AG04450 (cell line): Measurements from ENCODE around the gene MSI2. TPM values are rescaled to one million over a fixed set of nuclear protein-coding genes. Genes with fewer than 3 reads are reported as not detected.

Experiments used
- CTCF ChIA-PET: fragments of 300-600, 350-600 bp; formaldehyde crosslinking; extraction: SDS; loops from one replicate; lab custom pipeline; 2022; ENCODE audit warnings: antibody characterized with exemption, inconsistent platforms; lab: Charles Lee
- POLR2A ChIA-PET: fragments of 350-600 bp; formaldehyde crosslinking; extraction: SDS; loops from one replicate; lab custom pipeline; 2021; ENCODE audit warnings: antibody characterized with exemption, inconsistent platforms; lab: Yijun Ruan, JAX
- DNase-seq: peaks from one replicate; pipeline ENCODE4 v3.0.0-alpha.2; 2011; ENCODE audit warnings: low read depth, low spot score
- H3K27ac ChIP-seq: one replicate; pipeline ENCODE4 v1.5.1; 2012; ENCODE audit warnings: low read depth, low read length, control low read depth
- H3K27me3 ChIP-seq: one replicate; pipeline ENCODE4 v1.6.0; 2012; ENCODE audit warnings: low read length; ENCODE audit not compliant: control insufficient read depth, insufficient read depth
- H3K4me3 ChIP-seq: 2 replicates; pipeline ENCODE4 v1.5.1; 2011; ENCODE audit warnings: mild to moderate bottlenecking, low read depth, low read length, control low read depth
- H3K9me3 ChIP-seq: 2 replicates; pipeline ENCODE4 v1.5.1; 2012; ENCODE audit warnings: low read length; ENCODE audit not compliant: control insufficient read depth, insufficient read depth
- polyA plus RNA-seq: library from polyadenylated mRNA; depleted of rRNA; stranded (reverse); fragments of >200 nt; gene quantifications from 2 replicates; pipeline ENCODE4 v1.2.3, GENCODE V29; 2011
- TF ChIP-seq, protein P1 (sequence below): IDR thresholded peaks from 2 replicates; pipeline ENCODE4 v1.5.1; 2011; ENCODE audit warnings: low read depth, low read length, control low read depth, inconsistent platforms

Gene MSI2
- polyA plus RNA-seq, 1 experiment = 26.2 TPM

- TF ChIP-seq, protein P1, sequence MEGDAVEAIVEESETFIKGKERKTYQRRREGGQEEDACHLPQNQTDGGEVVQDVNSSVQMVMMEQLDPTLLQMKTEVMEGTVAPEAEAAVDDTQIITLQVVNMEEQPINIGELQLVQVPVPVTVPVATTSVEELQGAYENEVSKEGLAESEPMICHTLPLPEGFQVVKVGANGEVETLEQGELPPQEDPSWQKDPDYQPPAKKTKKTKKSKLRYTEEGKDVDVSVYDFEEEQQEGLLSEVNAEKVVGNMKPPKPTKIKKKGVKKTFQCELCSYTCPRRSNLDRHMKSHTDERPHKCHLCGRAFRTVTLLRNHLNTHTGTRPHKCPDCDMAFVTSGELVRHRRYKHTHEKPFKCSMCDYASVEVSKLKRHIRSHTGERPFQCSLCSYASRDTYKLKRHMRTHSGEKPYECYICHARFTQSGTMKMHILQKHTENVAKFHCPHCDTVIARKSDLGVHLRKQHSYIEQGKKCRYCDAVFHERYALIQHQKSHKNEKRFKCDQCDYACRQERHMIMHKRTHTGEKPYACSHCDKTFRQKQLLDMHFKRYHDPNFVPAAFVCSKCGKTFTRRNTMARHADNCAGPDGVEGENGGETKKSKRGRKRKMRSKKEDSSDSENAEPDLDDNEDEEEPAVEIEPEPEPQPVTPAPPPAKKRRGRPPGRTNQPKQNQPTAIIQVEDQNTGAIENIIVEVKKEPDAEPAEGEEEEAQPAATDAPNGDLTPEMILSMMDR = no peak
Measured at GRCh38 chr17:57601143-57601735, 344.9 kb downstream of the MSI2 start.

DNA sequence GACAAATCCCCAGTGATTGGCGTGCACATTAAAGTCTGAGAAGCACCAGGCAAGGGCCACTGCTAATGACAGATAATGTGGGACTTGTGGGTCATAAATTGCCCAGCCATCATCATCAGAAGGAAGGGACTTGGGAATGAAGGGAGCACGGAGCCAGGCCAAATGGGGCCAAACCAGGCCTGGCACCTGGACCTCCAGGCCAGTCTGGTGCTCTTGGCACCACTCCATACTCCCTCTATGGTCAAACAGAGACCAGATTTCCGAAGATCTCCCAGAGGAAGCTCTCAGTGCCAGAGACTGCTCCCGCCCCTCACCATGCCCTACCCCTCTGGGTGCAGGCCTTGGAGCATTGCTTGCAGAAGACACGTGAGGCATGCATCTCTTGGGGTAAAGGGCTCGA, 346.6 kb downstream of the MSI2 start:
- Histone ChIP-seq H3K27ac (no peak overlapping the region), H3K9me3 (no peaks in the 10 kb centered on the region), H3K27me3 (no peaks in the 10 kb centered on the region), H3K4me3 (no peak overlapping the region)
- CTCF ChIA-PET = interaction anchor here (1.1 to 6.5 kb wide), 3 partner anchors 68 to 359 kb away, joined by 3 to 116 read pairs (median 3); no protein-coding TSS in a partner anchor
- no peak for DNase-seq
- TF ChIP-seq, protein P1 = no peak
- POLR2A ChIA-PET = no interaction called here

More at GRCh38 chr17:57601143-57601735, 344.9 kb downstream of the MSI2 start:
- no peak for DNase-seq
- ChIA-PET CTCF (interaction anchor here (5.2 to 6.5 kb wide), 2 partner anchors 70 to 358 kb away, joined by 70 to 116 read pairs; no protein-coding TSS in a partner anchor), POLR2A (interaction anchor here (0.6 kb wide), 1 partner anchor 77 kb away, joined by 6 read pairs; no protein-coding TSS in a partner anchor)
- Histone ChIP-seq H3K27me3 (no peaks in the 10 kb centered on the region), H3K4me3 (no peak overlapping the region), H3K9me3 (no peaks in the 10 kb centered on the region; the same call in 1 of the 2 replicates), H3K27ac (no peak overlapping the region)

- no peaks in the 10 kb centered on the region for H3K27me3 ChIP-seq
- CTCF ChIA-PET = interaction anchor here (0.7 to 5.2 kb wide), 2 partner anchors 68 to 484 kb away, joined by 3 to 26 read pairs; no protein-coding TSS in a partner anchor
- no peak overlapping the region for H3K4me3 ChIP-seq
- H3K9me3 ChIP-seq = no peaks in the 10 kb centered on the region
- no peak overlapping the region for H3K27ac ChIP-seq
- TF ChIP-seq, protein P1 = no peak
- DNase-seq = no peak
- POLR2A ChIA-PET = no interaction called here
Measured at GRCh38 chr17:57603546-57603945, 347.2 kb downstream of the MSI2 start.

DNA sequence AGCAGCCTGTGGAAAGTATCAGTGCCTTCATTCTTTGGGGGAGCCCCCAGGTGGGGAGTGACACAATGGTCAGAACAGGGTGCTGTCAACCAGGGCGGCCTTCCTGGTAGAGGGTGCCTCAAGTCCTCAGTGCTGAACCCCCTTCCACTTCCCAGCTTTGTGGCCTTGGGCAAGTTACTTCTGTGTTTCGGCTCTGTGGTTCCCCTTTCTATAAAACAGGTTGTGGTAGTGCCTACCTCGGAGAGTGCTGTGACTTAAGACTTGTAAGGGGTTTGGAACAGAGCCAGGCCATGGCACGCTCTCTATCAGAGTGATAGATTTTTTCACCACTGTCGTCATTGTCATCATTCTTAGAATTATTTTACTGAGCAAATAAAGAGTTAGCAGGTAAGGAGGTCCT, 347.7 kb downstream of the MSI2 start:
- H3K27ac ChIP-seq = no peak overlapping the region
- ChIA-PET CTCF (interaction anchor here (0.7 to 5.2 kb wide), 2 partner anchors 68 to 484 kb away, joined by 3 to 26 read pairs; no protein-coding TSS in a partner anchor), POLR2A (no interaction called here)
- H3K27me3 ChIP-seq = no peaks in the 10 kb centered on the region
- H3K9me3 ChIP-seq = no peaks in the 10 kb centered on the region
- TF ChIP-seq, protein P1 = no peak
- no peak for DNase-seq
- H3K4me3 ChIP-seq = no peak overlapping the region
